HepG2 (cell line): ENCODE data around the gene ERICH6. TPM values are rescaled to one million over a fixed set of nuclear protein-coding genes. Genes with fewer than 3 reads are reported as not detected.

Experiments used
- ATAC-seq: fragments of 200-7000 bp; cut with Tn5 transposase; 3 replicates; pipeline ENCODE4 v1.9.1; 2020; ENCODE audit warnings: mild to moderate bottlenecking, moderate library complexity
- BruUV-seq: library from RNA; stranded (reverse); fragments of 400-500 nt; replicated peaks from 2 replicates; lab custom pipeline; 2021; lab: Mats Ljungman, UMichigan
- CTCF ChIA-PET: fragments of 300-600 bp; formaldehyde crosslinking; extraction: SDS; loops from one replicate; lab custom pipeline; 2021; ENCODE audit warnings: low total read pairs, inconsistent platforms, low intra/inter-chr PET ratio; lab: Yijun Ruan, JAX
- POLR2A ChIA-PET: fragments of 350-600 bp; sonication (Branson Sonifier 250); formaldehyde crosslinking; loops from one replicate; lab custom pipeline; 2020; ENCODE audit warnings: antibody characterized with exemption, inconsistent platforms; lab: Yijun Ruan, JAX
- DNase-seq: peaks from one replicate; pipeline ENCODE4 v3.0.0-alpha.2; 2015; ENCODE audit warnings: low spot score
- FAIRE-seq: peaks from 3 replicates; lab custom pipeline; 2011; peaks lifted over from hg19 to GRCh38; lab: Jason Lieb, UNC
- H2AFZ ChIP-seq: one replicate; pipeline ENCODE4 v1.6.1; 2011; ENCODE audit warnings: low read length, inconsistent platforms
- H3K27ac ChIP-seq: fragments of 300-600 bp; 3 replicates; pipeline ENCODE4 v1.8.0; 2011; ENCODE audit warnings: mixed run types, mild to moderate bottlenecking, mixed read lengths, low read length, inconsistent platforms; ENCODE audit not compliant: insufficient read depth; ENCODE audit errors: extremely low read length
- H3K27me3 ChIP-seq, 2 experiments: fragments of 200-600 bp in 1 of 2; 2 replicates in 1 of 2; 3 replicates in 1 of 2; pipeline versions ENCODE4 v1.6.0 to v1.8.0; 2011; ENCODE audit warnings: low read length in 2 of 2, mild to moderate bottlenecking in 2 of 2, moderate library complexity in 2 of 2, inconsistent platforms in 1 of 2; ENCODE audit not compliant: insufficient read depth in 2 of 2, control insufficient read depth in 1 of 2
- H3K36me3 ChIP-seq, 2 experiments: fragments of 200-600 bp in 1 of 2; replicated peaks in 1 of 2; 2 replicates in 1 of 2; 3 replicates in 1 of 2; pipeline versions ENCODE4 v1.5.1 to v1.8.0; 2011; ENCODE audit warnings: low read length in 2 of 2, inconsistent platforms in 1 of 2; ENCODE audit not compliant: insufficient read depth in 2 of 2, control insufficient read depth in 1 of 2
- H3K4me1 ChIP-seq: 2 replicates; pipeline ENCODE4 v1.5.1; 2012; ENCODE audit warnings: low read length, inconsistent platforms; ENCODE audit not compliant: insufficient read depth
- H3K4me2 ChIP-seq: 2 replicates; pipeline ENCODE4 v1.6.0; 2011; ENCODE audit warnings: low read depth, low read length, inconsistent platforms
- H3K4me3 ChIP-seq, 3 experiments: fragments of 200-600 bp in 1 of 3; sonication (generic), shearing (Covaris generic) in 1 of 3; replicated peaks in 1 of 3; 2 replicates each; pipeline ENCODE4 v1.5.1; 2011 to 2016; ENCODE audit warnings: low read length in 3 of 3, inconsistent platforms in 2 of 3, low read depth in 2 of 3, mild to moderate bottlenecking in 2 of 3, control low read depth in 1 of 3, mixed read lengths in 1 of 3; ENCODE audit not compliant: insufficient read depth in 1 of 3
- H3K79me2 ChIP-seq: one replicate; pipeline ENCODE4 v1.6.1; 2011; ENCODE audit warnings: low read length, inconsistent platforms; ENCODE audit not compliant: insufficient read depth
- H3K9ac ChIP-seq: 2 replicates; pipeline ENCODE4 v1.6.0; 2011; ENCODE audit warnings: mild to moderate bottlenecking, low read depth, low read length, inconsistent platforms; ENCODE audit not compliant: insufficient read depth
- H3K9me3 ChIP-seq: 2 replicates; pipeline ENCODE4 v1.5.1; 2012; ENCODE audit warnings: mild to moderate bottlenecking, low read length
- H4K20me1 ChIP-seq: 2 replicates; pipeline ENCODE4 v1.6.0; 2011; ENCODE audit warnings: inconsistent platforms, mild to moderate bottlenecking, low read length, moderate library complexity; ENCODE audit not compliant: insufficient read depth
- CC2D1A ChIP-seq: sonication (generic); formaldehyde crosslinking; IDR thresholded peaks from 2 replicates; pipeline ENCODE4 v1.8.1; 2023; ENCODE audit warnings: mild to moderate bottlenecking, missing genetic modification reagents
- CCDC6 ChIP-seq: sonication (generic); formaldehyde crosslinking; IDR thresholded peaks from 2 replicates; pipeline ENCODE4 v1.8.1; 2022; ENCODE audit warnings: mild to moderate bottlenecking, missing genetic modification reagents, moderate library complexity
- CENPX ChIP-seq: sonication (generic); formaldehyde crosslinking; IDR thresholded peaks from 2 replicates; pipeline ENCODE4 v1.9.0; 2021; ENCODE audit warnings: mild to moderate bottlenecking, missing genetic modification reagents, moderate library complexity
- HDAC2 ChIP-seq: sonication (generic); formaldehyde crosslinking; IDR thresholded peaks from 2 replicates; pipeline ENCODE4 v1.4.0; 2020; ENCODE audit warnings: missing genetic modification reagents
- KDM5B ChIP-seq: sonication (generic); formaldehyde crosslinking; IDR thresholded peaks from 2 replicates; pipeline ENCODE4 v1.4.0; 2020; ENCODE audit warnings: missing genetic modification reagents, mild to moderate bottlenecking, borderline replicate concordance
- MXD1 ChIP-seq: sonication (generic); formaldehyde crosslinking; IDR thresholded peaks from 2 replicates; pipeline ENCODE4 v1.4.0; 2020; ENCODE audit warnings: mild to moderate bottlenecking, missing genetic modification reagents
- NR1H2 ChIP-seq: sonication (generic); formaldehyde crosslinking; IDR thresholded peaks from 2 replicates; pipeline ENCODE4 v1.8.1; 2022; ENCODE audit warnings: low read depth, missing genetic modification reagents, borderline replicate concordance
- SP140L ChIP-seq: sonication (generic); formaldehyde crosslinking; IDR thresholded peaks from 2 replicates; pipeline ENCODE4 v1.4.0; 2020; ENCODE audit warnings: missing genetic modification reagents, borderline replicate concordance
- ZBTB7A ChIP-seq: sonication (generic); formaldehyde crosslinking; IDR thresholded peaks from 2 replicates; pipeline ENCODE4 v1.8.0; 2022; ENCODE audit warnings: mild to moderate bottlenecking, missing genetic modification reagents
- ZNF263 ChIP-seq: sonication (generic); formaldehyde crosslinking; IDR thresholded peaks from 2 replicates; pipeline ENCODE4 v1.4.0; 2020; ENCODE audit warnings: missing genetic modification reagents
- ZNF30 ChIP-seq: sonication (generic); formaldehyde crosslinking; IDR thresholded peaks from 2 replicates; pipeline ENCODE4 v1.5.0; 2020; ENCODE audit warnings: mild to moderate bottlenecking, missing genetic modification reagents
- ZNF550 ChIP-seq: sonication (generic); formaldehyde crosslinking; IDR thresholded peaks from 2 replicates; pipeline ENCODE4 v1.4.0; 2020; ENCODE audit warnings: mild to moderate bottlenecking, missing genetic modification reagents, borderline replicate concordance
- ZNF605 ChIP-seq: sonication (generic); formaldehyde crosslinking; IDR thresholded peaks from 2 replicates; pipeline ENCODE4 v1.8.0; 2022; ENCODE audit warnings: mild to moderate bottlenecking, missing genetic modification reagents
- ZNF776 ChIP-seq: sonication (generic); formaldehyde crosslinking; IDR thresholded peaks from 2 replicates; pipeline ENCODE4 v1.4.0; 2020; ENCODE audit warnings: mild to moderate bottlenecking, missing genetic modification reagents
- ZNF777 ChIP-seq: sonication (generic); formaldehyde crosslinking; IDR thresholded peaks from 2 replicates; pipeline ENCODE4 v1.4.0; 2020; ENCODE audit warnings: missing genetic modification reagents
- whole genome bisulfite sequencing: methylation state at CpG from one replicate; pipeline ENCODE4 v1.1.6; 2017; ENCODE audit warnings: low lambda C conversion rate; 5-methylcytosine and 5-hydroxymethylcytosine counted together
- in situ Hi-C: cut with HindIII; loops from 2 replicates; pipeline ENCODE4 v1.10.0; 2017; ENCODE audit warnings: low pct_unique_long_range_greater_than_20kb; ENCODE audit not compliant: extremely low pct_ligation_motif_present
- intact Hi-C: fragments of 100-400 bp; cut with micrococcal nuclease; formaldehyde crosslinking; loops from one replicate; pipeline ENCODE4 v1.10.0; 2022; ENCODE audit not compliant: unreplicated experiment
- polyA plus RNA-seq, 8 experiments: library from polyadenylated mRNA; depleted of rRNA in 3 of 8; stranded (reverse) in 7 of 8; unstranded in 1 of 8; fragments of >200 nt; fragmentation: Illumina TruSeq in 4 of 8; extraction: Trizol in 4 of 8; gene quantifications; 2 replicates each; pipeline versions ENCODE4 v1.2.1 to v1.2.3, GENCODE V29; 2011 to 2016; ENCODE audit warnings: low read depth in 4 of 8, missing spikeins in 1 of 8, mixed read lengths in 1 of 8; ENCODE audit not compliant: insufficient read depth in 1 of 8
- total RNA-seq, 5 experiments: library from RNA; depleted of rRNA; stranded (reverse); fragments of >200 nt; fragmentation: Illumina TruSeq; extraction: Trizol; gene quantifications; 2 replicates each; pipeline ENCODE4 v1.2.3, GENCODE V29; 2016; ENCODE audit warnings: low read depth in 1 of 5
- TF ChIP-seq, protein P1 (sequence below): sonication (generic); formaldehyde crosslinking; IDR thresholded peaks from 2 replicates; pipeline ENCODE4 v1.8.0; 2022; ENCODE audit warnings: missing genetic modification reagents, mild to moderate bottlenecking, borderline replicate concordance
- TF ChIP-seq, protein P2 (sequence below): sonication (generic); formaldehyde crosslinking; IDR thresholded peaks from 2 replicates; pipeline ENCODE4 v1.4.0; 2020; ENCODE audit warnings: missing genetic modification reagents
- TF ChIP-seq, protein P3 (sequence below): IDR thresholded peaks from 2 replicates; pipeline ENCODE4 v1.6.1; 2016; ENCODE audit warnings: missing compliant biosample characterization, missing genetic modification reagents, borderline replicate concordance
- TF ChIP-seq, protein P4 (sequence below): sonication (generic); formaldehyde crosslinking; IDR thresholded peaks from 2 replicates; pipeline ENCODE4 v1.8.1; 2023; ENCODE audit warnings: mild to moderate bottlenecking, moderate library complexity, missing genetic modification reagents

ERICH6 gene
- total and polyA plus RNA-seq, 2 of the 13 experiments (the other 11 are each of a cell fraction or from before 2014, with no cell fraction given): 0.03 TPM; not detected in 1

DNA sequence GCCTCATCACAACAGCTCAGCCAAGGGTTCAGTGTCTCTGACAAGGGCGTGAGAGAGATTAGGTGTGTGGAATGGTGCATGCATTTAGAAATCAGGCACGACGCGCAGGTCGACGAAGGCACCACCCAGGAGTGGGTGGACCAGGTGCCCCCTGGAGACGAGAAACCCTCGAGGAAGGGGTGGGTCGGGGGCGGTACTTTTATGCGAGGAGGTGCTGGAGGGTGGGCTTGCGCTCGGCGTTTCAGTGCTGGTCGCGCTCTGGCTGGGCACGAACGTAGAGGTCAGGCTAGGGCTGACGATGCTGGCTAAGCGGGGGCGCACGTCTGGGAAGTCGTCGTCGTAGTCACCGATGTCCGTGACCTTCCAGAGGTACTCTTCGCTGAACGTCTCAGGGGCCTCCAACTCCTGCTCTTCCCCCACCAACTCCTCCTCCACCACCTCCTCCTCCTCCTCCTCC, 393 bp downstream of the ERICH6 start:
- Histone ChIP-seq H3K27ac (peak overlapping the region; percentile 84), H3K4me2 (peak overlapping the region; percentile 90), H3K9ac (peak overlapping the region; percentile 78), H3K27me3 (no peaks in the 10 kb centered on the region; a peak in 1 of 5 replicates), H3K4me3 (peak overlapping the region; percentile 74 to 80 (median 76)), H3K36me3 (no peaks in the 10 kb centered on the region), H4K20me1 (no peaks in the 10 kb centered on the region), H3K4me1 (peaks cover 9% of the 10 kb centered on the region), H3K79me2 (no peaks in the 10 kb centered on the region), H3K9me3 (no peaks in the 10 kb centered on the region), H2AFZ (no peak overlapping the region)
- ChIA-PET CTCF (no interaction called here), POLR2A (interaction anchor here (0.6 to 1.8 kb wide), 10 partner anchors 9 to 1300 kb away, joined by 3 to 14 read pairs (median 4); partner anchors contain the start of genes SELENOT and SIAH2)
- 6% methylated on average over 4 of the region's 29 CpGs for WGBS
- intact Hi-C loops (loop anchor here (10.0 kb wide), 1 partner anchor 159 kb away; the partner anchor contains the start of genes EIF2A and SERP1), in situ Hi-C loops (no loop called here)
- DNase-seq: no peak
- BruUV-seq: TSS peak; percentile 94
- no peak for FAIRE-seq
- ATAC-seq: peak; percentile 51
- peak; percentile 40; the same call in 1 of the 2 replicates for TF ChIP-seq ZNF777 (CRISPR knock-in tag)
- TF ChIP-seq ZBTB7A: peak; percentile 70; the same call in 1 of the 2 replicates
- TF ChIP-seq, protein P1, sequence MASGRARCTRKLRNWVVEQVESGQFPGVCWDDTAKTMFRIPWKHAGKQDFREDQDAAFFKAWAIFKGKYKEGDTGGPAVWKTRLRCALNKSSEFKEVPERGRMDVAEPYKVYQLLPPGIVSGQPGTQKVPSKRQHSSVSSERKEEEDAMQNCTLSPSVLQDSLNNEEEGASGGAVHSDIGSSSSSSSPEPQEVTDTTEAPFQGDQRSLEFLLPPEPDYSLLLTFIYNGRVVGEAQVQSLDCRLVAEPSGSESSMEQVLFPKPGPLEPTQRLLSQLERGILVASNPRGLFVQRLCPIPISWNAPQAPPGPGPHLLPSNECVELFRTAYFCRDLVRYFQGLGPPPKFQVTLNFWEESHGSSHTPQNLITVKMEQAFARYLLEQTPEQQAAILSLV (CRISPR knock-in tag): peak; percentile 53; the same call in 1 of the 2 replicates
- TF ChIP-seq SP140L (CRISPR knock-in tag): no peak
- peak; percentile 84; the same call in 1 of the 2 replicates for TF ChIP-seq ZNF605
- TF ChIP-seq, protein P2, sequence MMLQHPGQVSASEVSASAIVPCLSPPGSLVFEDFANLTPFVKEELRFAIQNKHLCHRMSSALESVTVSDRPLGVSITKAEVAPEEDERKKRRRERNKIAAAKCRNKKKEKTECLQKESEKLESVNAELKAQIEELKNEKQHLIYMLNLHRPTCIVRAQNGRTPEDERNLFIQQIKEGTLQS (CRISPR knock-in tag): 0 out of 2 replicates have a peak, but pooled peaks have one; percentile 2
- TF ChIP-seq ZNF550 (CRISPR knock-in tag): 0 out of 2 replicates have a peak, but pooled peaks have one; percentile 13
- 0 out of 2 replicates have a peak, but pooled peaks have one; percentile 24 for TF ChIP-seq MXD1 (CRISPR knock-in tag)
- 0 out of 2 replicates have a peak, but pooled peaks have one; percentile 59 for TF ChIP-seq CCDC6
- peak; percentile 73 for TF ChIP-seq KDM5B (CRISPR knock-in tag)
- TF ChIP-seq ZNF776 (CRISPR knock-in tag): peak; percentile 66; the same call in 1 of the 2 replicates
- TF ChIP-seq ZNF263: peak; percentile 88; the same call in 1 of the 2 replicates
- no peak for TF ChIP-seq CC2D1A (CRISPR knock-in tag)
- TF ChIP-seq, protein P3, sequence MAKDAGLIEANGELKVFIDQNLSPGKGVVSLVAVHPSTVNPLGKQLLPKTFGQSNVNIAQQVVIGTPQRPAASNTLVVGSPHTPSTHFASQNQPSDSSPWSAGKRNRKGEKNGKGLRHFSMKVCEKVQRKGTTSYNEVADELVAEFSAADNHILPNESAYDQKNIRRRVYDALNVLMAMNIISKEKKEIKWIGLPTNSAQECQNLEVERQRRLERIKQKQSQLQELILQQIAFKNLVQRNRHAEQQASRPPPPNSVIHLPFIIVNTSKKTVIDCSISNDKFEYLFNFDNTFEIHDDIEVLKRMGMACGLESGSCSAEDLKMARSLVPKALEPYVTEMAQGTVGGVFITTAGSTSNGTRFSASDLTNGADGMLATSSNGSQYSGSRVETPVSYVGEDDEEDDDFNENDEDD: 0 out of 2 replicates have a peak, but pooled peaks have one; percentile 10
- no peak for TF ChIP-seq CENPX (CRISPR knock-in tag)
- TF ChIP-seq, protein P4, sequence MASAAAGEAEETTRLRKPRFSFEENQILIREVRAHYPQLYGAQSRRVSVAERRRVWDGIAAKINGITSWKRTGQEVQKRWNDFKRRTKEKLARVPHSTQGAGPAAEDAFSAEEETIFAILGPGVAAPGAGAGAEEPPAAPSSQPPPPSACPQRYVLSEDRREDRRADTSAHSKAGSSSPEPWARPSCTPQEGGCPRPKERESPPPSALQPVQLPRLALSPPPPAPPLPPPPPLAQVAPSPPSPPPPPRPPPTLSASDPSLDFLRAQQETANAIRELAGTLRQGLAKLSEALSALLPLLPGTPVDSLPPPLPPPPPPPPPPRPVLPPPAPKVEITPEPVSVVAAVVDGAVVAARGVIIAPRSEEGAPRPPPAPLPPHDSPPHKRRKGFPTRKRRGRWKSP (CRISPR knock-in tag): 0 out of 2 replicates have a peak, but pooled peaks have one; percentile 53
- TF ChIP-seq HDAC2 (CRISPR knock-in tag): 0 out of 2 replicates have a peak, but pooled peaks have one; percentile 8
- peak; percentile 22; the same call in 1 of the 2 replicates for TF ChIP-seq NR1H2 (CRISPR knock-in tag)
- TF ChIP-seq ZNF30 (CRISPR knock-in tag): no peak
